Heart left ventricle (tissue), 13 donors: ENCODE measurements around the gene TM9SF4.

Experiments
- POLR2A ChIP-seq, 2 donors: fragments of 450-650 bp; IDR thresholded peaks; one replicate each; pipeline ENCODE4 v1.6.1; 2017; ENCODE audit warnings: antibody characterized with exemption in 2 of 2, mild to moderate bottlenecking in 2 of 2, moderate library complexity in 2 of 2
- TF ChIP-seq, protein P1 (sequence below), 12 donors: fragments of 200-600 bp; sonication (generic) in 4 of 12; IDR thresholded peaks; one replicate each; pipeline versions ENCODE4 v1.5.0 to v1.8.0; 2018 to 2022; ENCODE audit warnings: antibody characterized with exemption in 12 of 12, mild to moderate bottlenecking in 5 of 12
- donor health status: ischemic (EF 13 %, LVEDD 7.1; RV severe dilation, severe dysfunction).
- donor health status: DM: no; HTN: yes; CAD: no.
- donor health status: DM: no; HTN: no; CAD: no.
- donor health status: ischemic (EF 25% LVEDD 6.9; RV normal size, moderate dysfunction).
- donor health status: ischemic (EF 25% LVEDD 5.7; RV mildly dilated, moderate dysfunction).
- donor health status: ischemic (EF 35%, LVEDD 5.7; RV mildly dilated, moderate dysfunction).
- donor health status: nonischemic (EF 11% LVEDD 7.7; RV severe dilation, severe dysfunction).
- donor health status: DM: yes; HTN: yes; CAD: no.
- donor health status: PGD.
- donor health status: ischemic (EF 29% LVEDD 5.4; RV normal size, mild dysfunction).
- donor health status: nonischemic (EF 23%, LVEDD 6.1; RV moderate dilation, normal function).

DNA sequence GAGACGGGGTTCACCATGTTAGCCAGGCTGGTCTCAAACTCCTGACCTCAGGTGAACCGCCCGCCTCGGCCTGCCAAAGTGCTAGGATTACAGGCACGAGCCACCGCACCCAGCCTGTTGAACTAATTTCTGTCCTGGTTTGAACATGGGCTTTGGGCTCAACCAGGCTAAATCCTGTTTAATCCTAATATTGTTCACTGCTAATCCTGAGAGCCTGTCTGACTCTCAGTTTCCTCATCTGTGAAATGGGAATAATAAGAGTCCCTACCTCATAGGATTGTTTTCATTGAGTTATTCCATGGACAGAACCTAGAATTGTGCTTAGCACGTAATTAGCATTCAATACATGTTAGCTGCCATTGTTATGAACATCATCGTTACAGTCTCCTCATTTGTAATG is 17.4 kb downstream of the TM9SF4 start:
- TF ChIP-seq, protein P1, sequence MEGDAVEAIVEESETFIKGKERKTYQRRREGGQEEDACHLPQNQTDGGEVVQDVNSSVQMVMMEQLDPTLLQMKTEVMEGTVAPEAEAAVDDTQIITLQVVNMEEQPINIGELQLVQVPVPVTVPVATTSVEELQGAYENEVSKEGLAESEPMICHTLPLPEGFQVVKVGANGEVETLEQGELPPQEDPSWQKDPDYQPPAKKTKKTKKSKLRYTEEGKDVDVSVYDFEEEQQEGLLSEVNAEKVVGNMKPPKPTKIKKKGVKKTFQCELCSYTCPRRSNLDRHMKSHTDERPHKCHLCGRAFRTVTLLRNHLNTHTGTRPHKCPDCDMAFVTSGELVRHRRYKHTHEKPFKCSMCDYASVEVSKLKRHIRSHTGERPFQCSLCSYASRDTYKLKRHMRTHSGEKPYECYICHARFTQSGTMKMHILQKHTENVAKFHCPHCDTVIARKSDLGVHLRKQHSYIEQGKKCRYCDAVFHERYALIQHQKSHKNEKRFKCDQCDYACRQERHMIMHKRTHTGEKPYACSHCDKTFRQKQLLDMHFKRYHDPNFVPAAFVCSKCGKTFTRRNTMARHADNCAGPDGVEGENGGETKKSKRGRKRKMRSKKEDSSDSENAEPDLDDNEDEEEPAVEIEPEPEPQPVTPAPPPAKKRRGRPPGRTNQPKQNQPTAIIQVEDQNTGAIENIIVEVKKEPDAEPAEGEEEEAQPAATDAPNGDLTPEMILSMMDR (IDR thresholded peaks at IDR 0.05), result no peak
- TF ChIP-seq POLR2A (IDR thresholded peaks at IDR 0.05), result no peak
